ENCODE results near the gene ENG. TPM values are rescaled to one million over a fixed set of nuclear protein-coding genes. Genes with fewer than 3 reads are reported as not detected.

Gene ENG
- total RNA-seq, 1 experiment from 2014 or later: 0.76 TPM

GRCh38 chr9:127803507-127804352 lies 50.7 kb downstream of the ENG start:
- H3K4me1 ChIP-seq (ENCODE audit: control insufficient read depth in 1 of 2, insufficient read depth in 2 of 2, low read length in 2 of 2): peaks cover 19 to 27% of the 10 kb centered on the region in 2 experiments
- ChIA-PET CTCF (interaction anchor here (0.6 kb wide), 1 partner anchor 125 kb away, joined by 3 read pairs; no protein-coding TSS in a partner anchor), POLR2A (interaction anchor here (1.2 to 1.3 kb wide), 2 partner anchors 12 to 33 kb away, joined by 3 read pairs; no protein-coding TSS in a partner anchor), RAD21 (ENCODE audit: low non-redundant PET in 1 of 2, low total read pairs in 2 of 2, uncharacterized antibody in 2 of 2, unreplicated experiment in 2 of 2) (no interaction called here)
- ATAC-seq: peak; percentile 38
- peak overlapping the region; percentile 96 for H3K4me2 ChIP-seq (ENCODE audit: low read length)
- no peak for TF ChIP-seq RAD21 (IDR thresholded peaks at IDR 0.05; ENCODE audit: low read depth)
- TF ChIP-seq ZFX (IDR thresholded peaks at IDR 0.05): no peak
- no peak for TF ChIP-seq POLR2A (IDR thresholded peaks at IDR 0.05; ENCODE audit: borderline replicate concordance, extremely low read depth, insufficient read depth, insufficient read length)
- no peak for TF ChIP-seq EGR1 (IDR thresholded peaks at IDR 0.05; ENCODE audit: low read depth)
- TF ChIP-seq CTCF (IDR thresholded peaks at IDR 0.05 in 2 of 3, conservative IDR thresholded peaks at IDR 0.05 in 1 of 3; ENCODE audit: borderline replicate concordance in 1 of 3, insufficient read depth in 1 of 3, low read depth in 2 of 3, low read length in 2 of 3): no peak
- TF ChIP-seq CEBPB (IDR thresholded peaks at IDR 0.05; ENCODE audit: low read depth): no peak
- TF ChIP-seq FOSL1 (IDR thresholded peaks at IDR 0.05; ENCODE audit: low read depth): no peak
- no peak for TF ChIP-seq EZH2phosphoT487 (IDR thresholded peaks at IDR 0.05; ENCODE audit: borderline replicate concordance)
- H3K79me2 ChIP-seq (ENCODE audit: insufficient read depth, low read length): peaks cover 35% of the 10 kb centered on the region
- peaks cover 4% of the 10 kb centered on the region; the same call in 1 of the 2 replicates for H4K20me1 ChIP-seq (ENCODE audit: insufficient read depth)
- H3K9me3 ChIP-seq (ENCODE audit: control insufficient read depth in 1 of 2, insufficient read depth in 1 of 2, low read depth in 1 of 2, low read length in 2 of 2): no peaks in the 10 kb centered on the region
- H3K27ac ChIP-seq (ENCODE audit: low read depth, low read length): peak overlapping the region; percentile 74
- DNase-seq (ENCODE audit: low read depth, low spot score): no peak
- H3K9me2 ChIP-seq (ENCODE audit: insufficient read depth): no peaks in the 10 kb centered on the region
- TSS peak; percentile 71 for BruUV-seq (replicated peaks)
- H3K4me3 ChIP-seq (replicated peaks in 1 of 2; ENCODE audit: low read depth in 1 of 2, low read length in 2 of 2): peak overlapping the region; percentile 69 to 73
- no peak overlapping the region for H2AFZ ChIP-seq (ENCODE audit: low read depth, low read length, poor library complexity, severe bottlenecking)
- intact Hi-C loops (cut with micrococcal nuclease): loop anchor here (2.0 kb wide), 1 partner anchor 115 kb away; no protein-coding TSS in a partner anchor
- H3K9ac ChIP-seq (ENCODE audit: low read length): peak overlapping the region; percentile 86
- peaks cover 0 to 22% of the 10 kb centered on the region in 2 experiments; a peak in 1 of 4 replicates for H3K36me3 ChIP-seq (ENCODE audit: control insufficient read depth in 1 of 2, insufficient read depth in 2 of 2, low read length in 2 of 2)
- H3K27me3 ChIP-seq (ENCODE audit: insufficient read depth, low read length): no peaks in the 10 kb centered on the region
